Measurements from ENCODE around the gene PHLPP1.
"Not testable (repeated sequence)": the region's sequence is repeated elsewhere in the genome, so short reads cannot be mapped to it uniquely, and the experiment has no call there.

Gene PHLPP1

DNA sequence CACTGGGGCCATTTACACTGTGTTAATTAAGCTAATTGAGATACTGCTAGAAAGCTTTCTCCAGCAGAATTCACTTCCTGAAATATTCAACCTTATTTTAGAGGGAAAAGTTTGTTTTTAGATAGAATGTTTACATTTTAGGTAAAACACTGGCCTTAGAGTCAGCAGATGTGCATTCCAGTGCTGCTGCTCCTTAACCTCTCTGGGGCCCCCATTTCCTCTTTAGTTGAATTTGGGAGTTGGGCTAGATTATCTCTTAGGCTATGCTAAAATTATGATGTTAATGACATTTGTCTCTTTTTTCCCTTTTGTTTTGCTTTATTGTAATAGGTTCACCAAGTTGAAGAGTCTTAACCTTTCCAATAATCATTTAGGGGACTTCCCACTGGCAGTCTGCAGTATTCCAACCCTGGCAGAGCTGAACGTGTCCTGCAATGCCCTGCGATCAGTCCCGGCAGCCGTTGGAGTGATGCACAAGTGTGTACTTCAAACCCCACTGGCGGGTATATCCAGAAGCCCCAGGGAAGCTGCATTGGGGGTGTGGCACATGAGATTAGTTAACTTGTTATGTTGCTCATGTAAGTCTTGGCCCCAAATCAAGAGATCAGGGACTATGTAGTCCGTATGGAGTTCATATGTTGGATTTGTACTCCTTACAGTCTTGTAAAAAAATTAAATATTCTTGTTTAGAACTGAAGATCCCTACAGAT, 179.5 kb downstream of the PHLPP1 start:
- no peak for DNase-seq (ENCODE audit: low read depth)

DNA sequence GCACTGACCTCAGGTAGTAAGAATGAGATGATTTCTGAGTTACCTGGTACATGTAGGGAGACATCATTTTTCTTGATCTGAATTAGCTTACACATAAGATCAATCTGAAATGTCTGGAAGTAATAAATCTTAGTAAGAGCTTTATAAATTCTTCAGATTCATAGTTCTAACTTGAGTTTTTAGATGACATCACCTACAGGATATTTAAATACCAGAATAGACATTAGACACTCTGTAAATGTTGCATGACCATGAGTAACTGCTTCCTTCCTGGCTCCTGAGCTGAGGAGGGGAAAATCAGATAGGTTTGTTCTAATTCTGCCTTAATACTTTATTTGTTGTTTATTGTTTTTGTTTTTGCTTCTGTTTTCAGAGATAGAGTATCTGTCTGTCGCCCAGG, 181.8 kb downstream of the PHLPP1 start:
- no peak for DNase-seq (ENCODE audit: low read depth)

DNA sequence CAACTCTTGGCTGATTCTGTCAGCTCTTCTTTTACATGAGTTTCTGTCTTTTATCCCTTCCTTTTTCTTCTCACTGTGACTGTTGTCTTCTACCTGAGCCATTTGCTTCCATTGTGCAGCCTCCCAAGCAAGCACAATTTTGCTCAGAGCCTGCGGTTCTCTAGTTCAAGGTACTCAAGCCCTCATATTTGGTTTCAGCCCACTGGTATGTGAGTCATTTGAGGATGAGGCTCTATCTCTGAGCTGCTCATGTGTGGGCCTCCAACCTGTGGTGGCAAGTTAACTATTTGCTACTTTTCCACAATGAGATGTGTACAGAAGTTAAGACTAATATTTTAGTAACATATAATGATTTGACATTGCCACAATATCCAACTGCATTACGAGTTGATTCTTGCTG, 183.0 kb downstream of the PHLPP1 start:
- no peak for DNase-seq (ENCODE audit: low read depth)

DNA sequence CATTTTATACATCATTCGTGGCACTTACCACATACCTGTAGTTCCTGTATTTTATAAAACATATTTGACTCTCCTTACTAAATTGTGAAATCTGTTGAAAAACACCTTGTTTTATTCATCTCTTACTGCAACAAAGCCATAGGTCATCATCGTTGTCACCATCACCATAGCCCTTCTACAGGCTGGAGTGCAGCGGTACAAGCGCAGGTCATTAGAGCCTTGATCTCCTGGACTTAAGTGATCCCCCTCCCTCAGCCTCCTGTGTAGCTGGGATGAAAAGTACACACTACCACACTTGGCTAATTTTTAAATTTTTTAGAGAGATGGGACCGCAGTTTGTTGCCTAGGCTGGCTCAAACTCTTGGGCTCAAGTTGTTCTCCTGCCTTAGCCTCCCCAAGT, 184.2 kb downstream of the PHLPP1 start:
- no peak for DNase-seq (ENCODE audit: low read depth)

DNA sequence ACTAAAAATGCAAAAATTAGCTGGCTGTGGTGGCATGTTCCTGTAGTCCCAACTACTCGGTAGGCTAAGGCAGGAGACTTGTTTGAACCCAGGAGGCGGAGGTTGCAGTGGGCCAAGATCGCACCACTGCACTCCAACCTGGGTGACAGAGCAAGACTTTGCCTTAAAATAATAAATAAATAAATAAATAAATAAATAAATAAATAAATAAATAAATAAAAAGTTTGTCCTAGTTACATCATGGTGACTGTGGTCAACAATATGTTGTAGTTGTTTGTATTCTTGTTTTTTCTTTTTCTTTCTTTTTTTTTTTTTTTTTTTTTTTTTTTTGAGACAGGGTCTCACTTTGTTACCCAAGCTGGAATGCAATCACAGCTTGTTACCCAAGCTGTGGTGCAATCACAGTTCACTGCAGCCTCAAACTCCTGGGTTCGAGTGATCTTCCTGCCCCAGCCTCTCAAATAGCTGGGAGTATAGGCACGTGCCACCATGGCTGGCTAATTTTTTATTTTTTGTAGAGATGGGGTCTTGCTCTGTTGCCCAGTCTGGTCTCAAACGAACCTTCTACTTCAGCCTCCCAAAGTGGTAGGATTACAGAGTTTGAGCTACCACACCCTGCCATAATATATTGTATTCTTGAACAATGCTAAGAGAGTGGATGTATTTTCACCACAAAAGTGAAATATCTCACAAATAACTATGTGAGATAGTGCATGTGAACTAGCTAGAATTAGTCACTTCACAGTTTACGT, 185.0 kb downstream of the PHLPP1 start:
- DNase-seq (ENCODE audit: low read depth), result no peak

DNA sequence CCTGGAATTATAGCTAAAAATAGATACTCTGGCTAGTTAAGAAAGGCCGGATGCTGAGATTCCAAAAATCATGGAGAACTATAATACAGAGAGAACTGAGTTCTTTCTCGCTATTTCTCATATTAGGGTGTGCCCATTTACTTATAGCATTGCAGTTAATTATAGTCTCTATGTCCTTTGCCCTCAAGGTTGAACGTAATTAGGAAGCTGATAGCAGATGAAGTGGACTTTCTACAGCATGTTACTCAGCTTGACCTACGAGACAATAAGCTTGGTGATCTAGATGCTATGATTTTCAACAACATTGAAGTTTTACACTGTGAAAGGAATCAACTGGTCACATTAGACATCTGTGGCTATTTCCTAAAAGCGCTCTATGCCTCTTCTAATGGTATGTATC, 187.4 kb downstream of the PHLPP1 start:
- DNase-seq (ENCODE audit: low read depth), result no peak

DNA sequence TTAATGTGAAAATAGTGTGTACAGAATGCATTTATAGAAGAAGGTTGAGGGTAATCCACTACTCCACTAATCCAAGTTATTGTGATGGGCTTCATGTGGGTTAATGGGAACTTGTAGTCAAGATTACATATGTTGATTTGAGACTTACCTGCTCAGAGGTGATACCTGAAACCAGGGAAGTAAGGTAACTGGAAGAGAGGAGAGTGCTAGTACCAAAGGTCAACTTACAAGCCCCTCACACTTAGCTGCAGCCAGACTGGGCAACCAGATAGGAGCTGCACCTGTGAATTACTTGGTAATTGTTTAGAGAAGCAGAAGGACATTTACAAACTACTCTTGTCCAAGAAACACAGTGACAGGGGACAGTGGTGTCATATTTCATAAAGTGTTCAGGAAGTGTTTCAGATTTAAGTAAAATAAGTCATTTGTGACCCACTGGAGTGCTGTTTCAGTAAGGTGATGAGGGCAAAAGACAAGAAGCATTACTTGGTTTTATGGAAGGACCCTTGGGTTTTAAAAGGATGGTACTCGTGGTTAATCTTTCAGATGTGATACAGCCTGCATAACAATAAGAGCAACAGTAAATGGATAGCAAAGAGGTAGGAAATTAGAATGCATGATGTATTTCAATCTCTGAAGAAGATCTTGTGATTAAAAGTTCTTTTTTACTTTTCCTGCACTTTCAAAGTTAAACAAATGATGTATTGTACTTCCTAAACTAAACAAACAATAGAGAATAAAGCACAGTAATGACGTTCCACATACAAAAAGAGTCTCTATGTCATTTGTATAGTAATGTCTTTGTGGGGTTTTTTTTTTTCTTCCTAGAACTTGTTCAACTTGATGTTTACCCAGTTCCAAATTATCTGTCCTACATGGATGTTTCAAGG, 189.3 kb downstream of the PHLPP1 start:
- no peak for DNase-seq (ENCODE audit: low read depth)

DNA sequence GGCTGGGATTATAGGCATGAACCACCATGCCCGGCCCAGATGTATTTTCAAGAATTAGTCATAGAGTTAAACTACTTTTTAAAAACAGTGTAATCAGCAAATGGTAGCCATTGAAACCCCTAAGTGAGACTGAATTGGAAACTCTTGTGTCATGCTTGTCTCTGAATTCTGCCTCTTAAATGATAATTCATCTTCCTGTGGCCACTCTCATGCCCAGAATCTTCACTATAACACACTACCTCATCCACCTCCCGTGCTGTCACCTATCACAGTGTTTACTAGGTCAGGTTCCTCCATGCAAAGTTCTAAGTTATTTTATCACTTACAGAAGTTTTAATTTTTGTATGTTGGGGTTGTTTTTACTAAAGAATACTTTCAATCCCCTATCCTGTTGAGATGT, 197.5 kb downstream of the PHLPP1 start:
- no peak for DNase-seq (ENCODE audit: low read depth)

DNA sequence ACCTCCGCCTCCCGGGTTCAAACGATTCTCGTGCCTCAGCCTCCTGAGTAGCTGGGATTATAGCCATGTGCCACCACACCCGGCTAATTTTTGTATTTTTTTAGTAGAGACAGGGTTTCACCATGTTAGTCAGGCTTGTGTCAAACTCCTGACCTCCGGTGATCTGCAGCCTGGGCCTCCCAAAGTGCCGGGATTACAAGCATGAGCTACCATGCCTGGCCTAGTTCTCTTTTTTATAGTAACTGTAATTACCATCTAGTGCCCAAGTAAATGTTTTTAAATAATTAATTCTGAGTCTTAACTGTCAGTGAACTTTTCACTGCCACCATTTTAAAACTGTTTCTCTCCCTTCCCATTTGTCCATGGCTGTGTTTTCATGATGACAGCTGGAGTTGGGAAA, 198.5 kb downstream of the PHLPP1 start:
- DNase-seq (ENCODE audit: low read depth), result not testable (repeated sequence)

DNA sequence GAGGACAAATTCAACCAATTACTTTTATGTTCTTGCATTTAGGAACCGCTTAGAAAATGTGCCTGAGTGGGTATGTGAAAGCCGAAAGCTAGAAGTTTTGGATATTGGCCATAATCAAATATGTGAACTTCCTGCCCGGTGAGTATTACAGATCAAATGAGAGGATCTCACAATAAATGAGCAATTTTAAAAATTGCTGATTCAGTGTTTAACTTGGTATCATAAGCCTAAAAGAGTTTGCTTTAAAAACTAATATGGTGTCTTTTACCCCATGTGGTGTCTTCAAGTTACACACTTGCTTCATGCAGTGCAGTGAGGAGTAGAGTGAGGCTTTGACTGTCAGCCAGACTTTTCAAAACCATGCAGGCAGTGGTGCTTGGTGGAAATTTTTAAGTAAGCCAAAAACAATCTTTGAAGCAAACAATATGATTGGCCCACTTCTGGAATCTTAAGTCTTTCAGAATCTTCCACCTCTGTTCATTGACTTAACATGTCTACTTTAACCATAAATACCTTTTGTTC, 199.6 kb downstream of the PHLPP1 start:
- DNase-seq (ENCODE audit: low read depth), result no peak

DNA sequence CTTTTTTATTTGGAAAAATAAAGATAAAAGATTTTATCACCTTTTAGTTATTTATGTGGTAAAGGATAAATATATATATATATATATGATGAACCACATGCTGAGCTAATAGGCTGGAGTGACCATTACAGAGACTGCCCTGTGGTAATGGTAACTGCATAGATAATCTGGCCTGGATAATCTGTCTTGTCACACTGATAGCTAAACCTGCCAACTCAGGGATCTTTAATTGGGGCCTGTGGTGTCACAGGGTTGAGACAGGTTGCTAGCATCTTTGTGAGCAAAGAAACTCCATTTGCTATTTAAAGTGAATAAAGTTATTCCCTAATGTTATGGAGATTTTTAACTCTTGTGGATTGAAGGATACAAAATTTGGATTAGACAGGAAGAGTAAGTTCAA, 203.0 kb downstream of the PHLPP1 start:
- no peak for DNase-seq (ENCODE audit: low read depth)

DNA sequence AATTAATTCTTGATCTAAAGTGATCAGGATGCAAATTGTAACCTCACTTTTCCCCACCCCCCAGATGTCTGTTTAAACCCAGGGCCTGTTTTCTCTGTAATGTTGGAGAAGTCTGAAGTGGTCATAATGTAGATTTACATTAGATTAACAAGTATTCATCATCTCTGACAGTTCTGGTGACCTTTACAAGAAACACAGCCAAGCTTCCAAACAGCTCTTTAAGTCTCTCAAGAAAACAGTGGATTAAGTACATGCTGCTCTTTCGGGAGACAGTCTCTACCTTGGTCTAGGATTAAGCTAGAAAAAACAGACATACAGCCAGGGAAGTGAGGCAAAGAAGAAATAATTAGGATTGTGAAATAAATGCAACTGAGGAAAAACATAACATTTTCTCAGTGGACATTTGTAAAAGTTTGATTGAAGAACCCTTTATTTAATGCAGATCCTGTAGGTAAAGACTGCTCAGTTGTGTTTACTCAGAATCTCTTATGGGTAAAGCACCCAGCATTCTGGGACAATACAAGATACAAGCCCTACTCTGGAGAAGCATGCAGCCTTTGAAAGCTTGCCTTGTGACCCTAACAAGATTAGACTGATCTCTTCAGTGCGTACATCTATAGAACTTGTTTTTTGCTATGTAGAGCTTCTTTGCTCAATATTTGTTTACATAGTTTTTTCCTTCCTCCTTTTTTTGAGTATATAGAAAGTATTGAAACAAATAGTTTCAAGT, 203.9 kb downstream of the PHLPP1 start:
- DNase-seq (ENCODE audit: low read depth), result no peak

DNA sequence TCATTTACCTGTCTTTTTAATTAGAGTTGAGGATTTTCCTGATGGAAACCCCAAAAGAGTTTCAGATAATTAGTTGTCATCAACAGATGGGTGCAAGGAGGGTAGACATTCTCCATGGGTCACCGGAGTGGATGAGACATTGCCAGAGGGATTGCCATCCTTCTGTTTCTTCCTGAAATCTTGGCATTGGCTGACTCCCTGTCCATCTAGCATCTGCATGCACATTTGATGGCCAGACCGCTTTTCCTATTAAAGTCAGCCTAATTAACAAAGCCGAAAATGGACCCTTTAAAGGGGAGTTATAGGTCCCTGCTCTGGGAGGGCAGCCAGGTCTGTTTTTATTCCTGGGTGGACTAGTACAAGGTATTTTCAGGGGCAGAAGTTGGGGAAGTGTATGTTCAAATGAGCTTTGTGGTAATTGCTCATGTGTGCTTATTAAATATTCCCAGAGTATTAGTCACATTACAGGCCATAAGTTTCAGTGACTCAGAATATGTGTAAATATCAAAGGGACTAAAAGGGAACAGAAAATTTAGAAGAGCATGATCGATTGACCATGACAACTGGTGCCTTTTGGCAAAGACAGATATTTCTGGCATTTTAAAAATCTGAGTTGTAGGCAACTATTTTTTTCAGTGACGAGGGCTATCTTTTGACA, 209.8 kb downstream of the PHLPP1 start:
- no peak for DNase-seq (ENCODE audit: low read depth)

DNA sequence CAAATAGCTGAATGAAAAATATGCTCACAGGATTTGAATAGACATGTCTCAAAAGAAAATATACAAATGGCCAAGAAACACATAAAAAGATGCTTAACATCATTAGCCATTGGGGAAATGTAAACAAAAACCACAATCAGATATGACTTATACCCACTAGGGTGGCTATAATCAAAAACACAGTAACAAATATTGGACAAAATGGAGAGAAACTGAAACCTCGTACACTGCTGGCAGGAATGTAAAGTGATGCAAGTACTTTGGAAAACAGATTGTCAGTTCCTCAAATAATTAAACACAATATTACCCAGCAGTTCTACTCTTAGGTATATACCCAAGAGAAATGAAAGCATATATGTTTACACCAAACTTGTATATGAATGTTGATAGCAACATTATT, 213.0 kb downstream of the PHLPP1 start:
- DNase-seq (ENCODE audit: low read depth), result no peak

DNA sequence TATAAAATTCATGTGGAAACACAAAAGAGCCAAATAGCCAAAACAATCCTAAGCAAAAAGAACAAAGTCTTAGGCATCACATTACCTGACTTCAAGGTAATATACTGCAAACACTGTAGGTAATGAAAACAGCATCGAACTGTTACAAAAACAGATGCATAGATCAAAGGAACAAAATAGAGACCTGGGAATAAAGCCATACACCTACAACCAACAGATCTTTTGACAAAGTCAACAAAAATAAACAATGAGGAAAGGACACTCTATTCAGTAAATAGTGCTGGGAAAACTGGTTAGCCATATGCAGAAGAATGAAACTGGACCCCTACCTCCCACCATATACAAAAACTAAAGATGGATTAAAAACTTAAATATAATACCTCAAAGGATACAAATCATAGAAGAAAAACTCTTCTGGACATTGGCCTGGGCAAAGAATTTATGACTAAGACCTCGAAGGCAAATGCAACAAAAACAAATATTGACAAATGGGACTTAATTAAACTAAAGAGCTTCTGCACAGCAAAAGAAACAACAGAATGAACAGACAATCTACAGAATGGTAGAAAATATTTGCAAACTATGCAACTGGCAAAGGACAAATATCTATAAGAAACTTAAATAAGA, 218.0 kb downstream of the PHLPP1 start:
- DNase-seq (ENCODE audit: low read depth), result no peak

DNA sequence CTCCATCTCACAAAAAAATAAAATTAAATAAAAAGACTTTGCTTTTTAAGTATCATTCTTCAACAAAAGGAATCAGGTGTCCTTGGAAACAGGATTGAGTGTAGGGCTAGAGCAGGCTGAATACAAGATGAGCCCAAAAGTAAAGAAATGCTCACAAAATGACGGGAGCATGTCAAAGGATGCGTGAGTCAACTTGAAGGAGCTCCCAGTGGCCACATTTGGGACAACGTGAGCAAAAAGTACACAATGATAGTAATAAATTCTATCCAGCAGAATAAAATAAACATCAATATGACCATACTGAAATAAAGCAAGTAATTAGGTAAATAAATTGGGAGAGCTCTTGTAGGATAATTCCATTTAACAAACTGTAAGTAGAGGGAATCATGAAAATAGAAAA, 220.7 kb downstream of the PHLPP1 start:
- DNase-seq (ENCODE audit: low read depth), result no peak

DNA sequence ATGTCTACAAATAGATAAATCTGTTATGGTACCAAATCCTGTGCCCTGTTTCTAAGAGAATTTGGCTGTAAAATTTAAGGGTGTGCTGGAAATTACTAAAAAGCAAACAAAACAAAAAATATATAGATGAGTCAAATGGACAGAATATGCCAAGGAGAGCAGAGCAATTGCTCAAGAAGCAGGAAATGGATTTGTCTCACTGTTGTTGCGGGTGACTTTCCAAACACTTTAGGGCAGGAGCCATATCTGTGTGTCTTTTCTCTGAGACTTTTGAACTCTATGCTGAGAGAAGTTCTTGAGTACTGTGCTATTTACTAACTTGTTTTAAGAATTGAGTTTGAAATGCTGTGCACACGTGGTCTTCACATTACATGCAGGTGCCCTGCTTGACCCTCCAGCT, 221.7 kb downstream of the PHLPP1 start:
- no peak for DNase-seq (ENCODE audit: low read depth)

DNA sequence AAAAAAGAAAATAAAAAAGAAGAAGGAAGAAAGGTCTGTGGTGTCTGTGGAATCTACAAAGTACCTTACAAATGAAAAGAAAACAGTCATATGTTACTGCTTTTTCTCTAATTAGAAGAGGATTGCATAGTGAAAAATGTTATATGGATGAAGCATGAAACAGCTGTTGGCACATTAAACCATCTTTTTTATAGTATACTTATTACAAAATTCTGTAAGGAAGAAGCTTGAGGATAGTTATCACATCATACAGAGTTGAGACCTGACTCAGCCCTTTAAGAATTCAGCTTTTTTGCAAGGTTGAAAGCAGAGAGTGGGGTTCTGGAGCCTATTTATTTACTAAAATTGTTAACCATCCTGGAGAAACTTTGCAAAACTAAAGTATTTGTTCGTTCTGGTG, 222.7 kb downstream of the PHLPP1 start:
- DNase-seq (ENCODE audit: low read depth), result no peak

DNA sequence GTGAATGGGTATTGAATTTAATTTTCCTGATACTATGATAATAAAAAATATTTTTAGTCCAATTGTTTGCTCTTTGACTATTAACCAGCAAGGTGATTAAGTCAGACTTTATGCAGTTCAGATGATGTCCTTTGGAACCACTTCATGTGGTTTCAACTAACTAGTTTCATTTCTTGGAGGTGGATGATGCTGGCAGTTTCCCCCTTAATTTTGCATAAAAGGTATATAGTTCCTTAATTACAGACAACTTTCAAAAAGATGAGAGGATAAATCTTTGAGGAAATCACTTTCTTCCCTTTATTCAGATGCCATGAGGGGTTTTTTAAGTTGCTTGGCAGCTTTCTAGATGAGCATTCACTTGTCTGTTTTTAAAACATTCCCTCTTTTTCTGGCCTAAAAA, 223.1 kb downstream of the PHLPP1 start:
- DNase-seq (ENCODE audit: low read depth), result no peak

DNA sequence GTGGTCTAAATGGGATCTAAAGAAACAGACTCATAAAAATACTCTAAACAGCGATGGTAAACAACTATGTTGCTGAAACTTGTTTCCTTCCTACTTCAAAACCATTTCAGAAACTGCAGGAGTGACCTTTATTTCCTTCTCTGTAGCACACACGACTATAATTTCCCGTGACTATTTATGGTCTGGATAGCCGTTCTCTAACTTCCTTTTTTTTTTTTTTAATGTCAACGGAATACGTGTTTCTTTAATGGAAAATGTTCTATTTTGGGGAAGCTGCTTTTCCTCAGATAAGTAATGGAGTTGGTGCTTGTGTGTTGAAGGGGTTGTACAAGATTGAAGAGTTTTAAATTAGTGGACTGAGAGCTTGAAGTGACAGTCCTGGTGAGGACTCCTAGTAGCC, 224.1 kb downstream of the PHLPP1 start:
- DNase-seq (ENCODE audit: low read depth), result no peak

DNA sequence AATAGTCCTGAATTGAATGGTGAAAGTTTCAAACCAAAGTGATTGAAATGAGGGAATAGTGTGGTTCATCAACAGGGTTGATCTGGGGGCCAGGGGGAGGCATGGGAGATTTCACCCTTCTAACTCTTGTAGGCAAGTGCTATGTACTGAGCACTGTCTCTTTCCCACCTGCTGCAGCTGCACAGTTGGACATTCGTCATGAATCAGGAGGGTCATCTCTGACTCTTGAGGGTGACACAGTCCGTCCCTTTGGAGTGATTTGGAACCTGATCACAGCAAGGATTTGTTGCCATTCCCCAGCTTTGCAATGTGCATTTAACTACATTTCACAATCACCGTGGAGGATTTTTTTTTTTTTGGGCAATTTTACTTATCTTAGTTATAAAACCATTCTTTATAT, 224.6 kb downstream of the PHLPP1 start:
- no peak for DNase-seq (ENCODE audit: low read depth)
